IMR-90 (cell line): ENCODE data around the gene MYOM1. TPM values are rescaled to one million over a fixed set of nuclear protein-coding genes. Genes with fewer than 3 reads are reported as not detected.
A peak's percentile ranks its signal among the peaks of the same experiment; 100 is the strongest.

Source experiments
- ATAC-seq: fragments of 200-7000 bp; cut with Tn5 transposase; 2 replicates; pipeline ENCODE4 v1.9.1; 2020; ENCODE audit warnings: low read depth, mild to moderate bottlenecking, moderate library complexity
- BruUV-seq: library from RNA; stranded (reverse); fragments of 400-500 nt; replicated peaks from 2 replicates; lab custom pipeline; 2021; lab: Mats Ljungman, UMichigan
- CTCF ChIA-PET: fragments of 300-600 bp; formaldehyde crosslinking; extraction: SDS; loops from one replicate; lab custom pipeline; 2021; ENCODE audit warnings: antibody characterized with exemption; lab: Yijun Ruan, JAX
- POLR2A ChIA-PET: fragments of 300-600 bp; sonication (Branson Sonifier 250); formaldehyde crosslinking; loops from one replicate; lab custom pipeline; 2022; ENCODE audit warnings: antibody characterized with exemption; ENCODE audit not compliant: unreplicated experiment; lab: Charles Lee
- DNase-seq: peaks from one replicate; pipeline ENCODE4 v3.0.0; 2013
- H2AFZ ChIP-seq: replicated peaks from 2 replicates; pipeline ENCODE3; 2013; ENCODE audit warnings: low read length, mild to moderate bottlenecking; ENCODE audit not compliant: poor library complexity
- H2AK5ac ChIP-seq: 2 replicates; pipeline ENCODE4 v1.6.1; 2013; ENCODE audit warnings: low read depth, low read length, inconsistent platforms
- H2AK9ac ChIP-seq: replicated peaks from 2 replicates; pipeline ENCODE3; 2013; ENCODE audit warnings: mild to moderate bottlenecking, low read depth, low read length, moderate library complexity; ENCODE audit not compliant: poor library complexity
- H2BK120ac ChIP-seq: 2 replicates; pipeline ENCODE4 v1.6.1; 2013; ENCODE audit warnings: low read depth, low read length, inconsistent platforms
- H2BK15ac ChIP-seq: 3 replicates; pipeline ENCODE4 v1.6.1; 2013; ENCODE audit warnings: low read depth, low read length, inconsistent platforms
- H2BK20ac ChIP-seq: 2 replicates; pipeline ENCODE4 v1.6.1; 2013; ENCODE audit warnings: low read depth, mild to moderate bottlenecking, inconsistent platforms, low read length, moderate library complexity
- H2BK5ac ChIP-seq: 2 replicates; pipeline ENCODE4 v1.6.1; 2013; ENCODE audit warnings: mild to moderate bottlenecking, low read depth, low read length, inconsistent platforms; ENCODE audit not compliant: poor library complexity, severe bottlenecking
- H3K14ac ChIP-seq: replicated peaks from 2 replicates; pipeline ENCODE4 v1.6.1; 2013; ENCODE audit warnings: low read depth, low read length, inconsistent platforms
- H3K18ac ChIP-seq: 2 replicates; pipeline ENCODE4 v1.6.1; 2013; ENCODE audit warnings: low read depth, low read length, control low read depth
- H3K23ac ChIP-seq: 2 replicates; pipeline ENCODE4 v1.6.1; 2013; ENCODE audit warnings: low read depth, low read length, inconsistent platforms
- H3K27ac ChIP-seq: 2 replicates; pipeline ENCODE4 v1.5.1; 2013; ENCODE audit warnings: mild to moderate bottlenecking, control low read depth, low read length; ENCODE audit not compliant: insufficient read depth
- H3K27me3 ChIP-seq: 2 replicates; pipeline ENCODE4 v1.6.1; 2013; ENCODE audit warnings: low read length; ENCODE audit not compliant: control insufficient read depth, insufficient read depth
- H3K36me3 ChIP-seq: 2 replicates; pipeline ENCODE4 v1.6.1; 2013; ENCODE audit warnings: low read length, mixed read lengths; ENCODE audit not compliant: control insufficient read depth, insufficient read depth
- H3K4ac ChIP-seq: 2 replicates; pipeline ENCODE4 v1.6.1; 2013; ENCODE audit warnings: low read depth, low read length, inconsistent platforms
- H3K4me1 ChIP-seq: 2 replicates; pipeline ENCODE4 v1.6.1; 2013; ENCODE audit warnings: low read length, mixed read lengths; ENCODE audit not compliant: control insufficient read depth, insufficient read depth
- H3K4me2 ChIP-seq: 2 replicates; pipeline ENCODE4 v1.6.1; 2013; ENCODE audit warnings: low read depth, mild to moderate bottlenecking, control low read depth, low read length, moderate library complexity
- H3K4me3 ChIP-seq: 2 replicates; pipeline ENCODE4 v1.5.1; 2013; ENCODE audit warnings: low read depth, mild to moderate bottlenecking, control low read depth, low read length, moderate library complexity; ENCODE audit not compliant: insufficient read depth
- H3K56ac ChIP-seq: 2 replicates; pipeline ENCODE4 v1.6.1; 2013; ENCODE audit warnings: low read length, inconsistent platforms; ENCODE audit not compliant: insufficient read depth; ENCODE audit errors: extremely low read depth
- H3K79me1 ChIP-seq, 2 experiments: 2 replicates each; pipeline ENCODE4 v1.6.1; 2013; ENCODE audit warnings: low read length in 2 of 2, inconsistent platforms in 1 of 2, low read depth in 1 of 2
- H3K9ac ChIP-seq: 2 replicates; pipeline ENCODE4 v1.6.1; 2013; ENCODE audit warnings: low read depth, low read length, control low read depth
- H3K9me1 ChIP-seq: 2 replicates; pipeline ENCODE4 v1.6.1; 2013; ENCODE audit warnings: low read length, inconsistent platforms; ENCODE audit not compliant: insufficient read depth
- H3K9me3 ChIP-seq: 2 replicates; pipeline ENCODE4 v1.6.1; 2013; ENCODE audit warnings: low read length; ENCODE audit not compliant: control insufficient read depth, insufficient read depth
- H4K20me1 ChIP-seq: 2 replicates; pipeline ENCODE4 v1.6.1; 2013; ENCODE audit warnings: low read length, inconsistent platforms; ENCODE audit not compliant: insufficient read depth
- H4K5ac ChIP-seq: 2 replicates; pipeline ENCODE4 v1.6.1; 2013; ENCODE audit warnings: mild to moderate bottlenecking, low read depth, low read length, control low read depth
- H4K8ac ChIP-seq, 2 experiments: 2 replicates each; pipeline ENCODE4 v1.6.1; 2013; ENCODE audit warnings: low read depth in 2 of 2, low read length in 2 of 2, control low read depth in 1 of 2, inconsistent platforms in 1 of 2
- H4K91ac ChIP-seq: 2 replicates; pipeline ENCODE4 v1.6.1; 2013; ENCODE audit warnings: low read depth, low read length, inconsistent platforms; ENCODE audit not compliant: insufficient read depth
- BHLHE40 ChIP-seq: fragments of 150-350 bp; IDR thresholded peaks from 2 replicates; pipeline ENCODE4 v1.6.1; 2016; ENCODE audit warnings: mild to moderate bottlenecking, low read depth, low read length
- CHD1 ChIP-seq: IDR thresholded peaks from 2 replicates; pipeline ENCODE4 v1.6.1; 2012; ENCODE audit warnings: low read depth, low read length, improper control_type of control experiment
- ELK1 ChIP-seq: fragments of 150-350 bp; IDR thresholded peaks from 2 replicates; pipeline ENCODE4 v1.6.1; 2016; ENCODE audit warnings: low read depth, mild to moderate bottlenecking, low read length, moderate library complexity, borderline replicate concordance
- FOS ChIP-seq: fragments of 150-350 bp; IDR thresholded peaks from 2 replicates; pipeline ENCODE4 v1.6.1; 2016; ENCODE audit warnings: low read depth, low read length
- NFE2L2 ChIP-seq: fragments of 150-350 bp; IDR thresholded peaks from 2 replicates; pipeline ENCODE4 v1.6.1; 2016; ENCODE audit warnings: low read depth, mild to moderate bottlenecking, low read length
- POLR2A ChIP-seq: IDR thresholded peaks from 2 replicates; pipeline ENCODE4 v1.6.1; 2012; ENCODE audit warnings: mild to moderate bottlenecking, low read depth, low read length
- RFX5 ChIP-seq: IDR thresholded peaks from 2 replicates; pipeline ENCODE4 v1.8.0; 2012; ENCODE audit warnings: low read depth, mild to moderate bottlenecking, low read length, moderate library complexity
- SMC3 ChIP-seq: fragments of 150-350 bp; IDR thresholded peaks from 2 replicates; pipeline ENCODE4 v1.6.1; 2016; ENCODE audit warnings: low read depth, mild to moderate bottlenecking, antibody characterized with exemption, low read length, moderate library complexity
- USF2 ChIP-seq: fragments of 150-350 bp; IDR thresholded peaks from 2 replicates; pipeline ENCODE4 v1.6.1; 2017; ENCODE audit warnings: mild to moderate bottlenecking, antibody characterized with exemption, low read length, low read depth
- WGBS, 2 experiments: methylation state at CpG; one replicate each; pipeline versions ENCODE4 v1.1.5 to v1.1.7; 2013; ENCODE audit warnings: missing lambda C conversion rate in 2 of 2; ENCODE audit not compliant: insufficient read length in 1 of 2; ENCODE audit errors: extremely low coverage in 2 of 2; 5-methylcytosine and 5-hydroxymethylcytosine counted together
- dilution Hi-C: fragments of 300-500 bp; cut with HindIII; formaldehyde crosslinking; loops from one replicate; pipeline ENCODE4 v1.14.3; 2018; ENCODE audit warnings: low sequenced_read_pairs; ENCODE audit not compliant: unreplicated experiment
- in situ Hi-C: fragments of 300-500 bp; cut with MboI; formaldehyde crosslinking; loops from 3 replicates; pipeline ENCODE4 v1.14.3; 2019; ENCODE audit warnings: low sequenced_read_pairs, inconsistent platforms, mixed read lengths
- intact Hi-C: fragments of 100-400 bp; cut with micrococcal nuclease; formaldehyde crosslinking; loops from 2 replicates; pipeline ENCODE4 v1.10.0; 2022
- polyA plus RNA-seq, 3 experiments: library from polyadenylated mRNA; depleted of rRNA; stranded (reverse); fragments of >200 nt; gene quantifications; 2 replicates each; pipeline ENCODE4 v1.2.3, GENCODE V29; 2012; ENCODE audit warnings: low replicate concordance in 1 of 3
- total RNA-seq: library from RNA; depleted of rRNA; stranded (reverse); fragments of >200 nt; gene quantifications from 2 replicates; pipeline ENCODE4 v1.2.3, GENCODE V29; 2012

Gene MYOM1
- total and polyA plus RNA-seq, 2 of the 4 experiments (the other 2 are of a cell fraction), result under 0.01 to 0.10 TPM

GRCh38 chr18:3248062-3248657 is 28.4 kb upstream of the MYOM1 start:
- Histone ChIP-seq H3K4me1 (peaks cover 6% of the 10 kb centered on the region; the same call in 1 of the 2 replicates), H3K56ac (peak overlapping the region; percentile 100), H4K20me1 (peaks cover 22% of the 10 kb centered on the region), H4K8ac (peak overlapping the region; percentile 81 to 98), H2AK9ac (peak overlapping the region; percentile 98), H3K36me3 (peaks cover 5% of the 10 kb centered on the region), H2BK20ac (peak overlapping the region; percentile 27; the same call in 1 of the 2 replicates), H3K18ac (peak overlapping the region; percentile 100), H3K4me3 (peak overlapping the region; percentile 84), H2AK5ac (peak overlapping the region; percentile 95), H3K27me3 (no peaks in the 10 kb centered on the region), H3K9ac (peak overlapping the region; percentile 100), H3K9me3 (peaks cover 4% of the 10 kb centered on the region; the same call in 1 of the 2 replicates), H2BK15ac (peak overlapping the region; percentile 30; the same call in 1 of the 3 replicates), H3K9me1 (no peaks in the 10 kb centered on the region), H4K5ac (peak overlapping the region; percentile 99), H2AFZ (peak overlapping the region; percentile 90), H3K4me2 (peak overlapping the region; percentile 90), H3K79me1 (peaks cover 8 to 23% of the 10 kb centered on the region in 2 experiments; a peak in 3 of 4 replicates), H3K23ac (peak overlapping the region; percentile 96), H2BK5ac (peak overlapping the region; percentile 97), H4K91ac (peak overlapping the region; percentile 97), H3K4ac (peak overlapping the region; percentile 95), H3K27ac (peak overlapping the region; percentile 97), H3K14ac (peak overlapping the region; percentile 94), H2BK120ac (peak overlapping the region; percentile 99)
- in situ Hi-C loops, result loop anchor here (5.0 kb wide), 1 partner anchor 311 kb away; no protein-coding TSS in a partner anchor
- ATAC-seq (peak; percentile 1), DNase-seq (peak; percentile 59)
- 1% methylated on average over 12 of the region's 22 CpGs; no CpG with 5 or more reads in 1 of the 2 experiments for WGBS, 2 experiments
- dilution Hi-C loops, result no loop called here
- TF ChIP-seq USF2 (no peak), POLR2A (no peak), BHLHE40 (no peak), RFX5 (no peak), NFE2L2 (no peak), FOS (no peak), SMC3 (no peak), ELK1 (no peak), CHD1 (peak; percentile 64)
- ChIA-PET CTCF (interaction anchor here (0.6 to 0.9 kb wide), 3 partner anchors 68 to 658 kb away, joined by 3 to 6 read pairs (median 4); no protein-coding TSS in a partner anchor), POLR2A (interaction anchor here (0.7 to 0.8 kb wide), 2 partner anchors 13 to 376 kb away, joined by 3 read pairs; no protein-coding TSS in a partner anchor)
- intact Hi-C loops, result loop anchor here (5.0 to 10.0 kb wide), 2 partner anchors 261 to 443 kb away; no protein-coding TSS in a partner anchor
- BruUV-seq, result no TSS peak
